AG04449 (cell line): Measurements from ENCODE around the gene LRRC31.

Experiments
- CTCF ChIA-PET: fragments of 350-600 bp; formaldehyde crosslinking; extraction: SDS; loops from one replicate; lab custom pipeline; 2021; ENCODE audit warnings: antibody characterized with exemption; lab: Yijun Ruan, JAX
- POLR2A ChIA-PET: fragments of 400-600, 350-600 bp; formaldehyde crosslinking; extraction: SDS; loops from one replicate; lab custom pipeline; 2020; ENCODE audit warnings: antibody characterized with exemption, inconsistent platforms; lab: Yijun Ruan, JAX
- DNase-seq: peaks from one replicate; pipeline ENCODE4 v3.0.0-alpha.2; 2010; ENCODE audit warnings: low read depth, low spot score
- H3K4me3 ChIP-seq: 2 replicates; pipeline ENCODE4 v1.5.1; 2011; ENCODE audit warnings: low read depth, mild to moderate bottlenecking, control low read depth, low read length
- TF ChIP-seq, protein P1 (sequence below): IDR thresholded peaks from one replicate; pipeline ENCODE4 v1.5.1; 2011; ENCODE audit warnings: mild to moderate bottlenecking, moderate library complexity, low read length, control low read depth, inconsistent platforms; ENCODE audit not compliant: insufficient read depth; ENCODE audit errors: missing control alignments

Gene LRRC31

GRCh38 chr3:169855514-169855913 lies 14.2 kb downstream of the LRRC31 start:
- ChIA-PET POLR2A (no interaction called here), CTCF (no interaction called here)
- DNase-seq, result no peak
- TF ChIP-seq, protein P1, sequence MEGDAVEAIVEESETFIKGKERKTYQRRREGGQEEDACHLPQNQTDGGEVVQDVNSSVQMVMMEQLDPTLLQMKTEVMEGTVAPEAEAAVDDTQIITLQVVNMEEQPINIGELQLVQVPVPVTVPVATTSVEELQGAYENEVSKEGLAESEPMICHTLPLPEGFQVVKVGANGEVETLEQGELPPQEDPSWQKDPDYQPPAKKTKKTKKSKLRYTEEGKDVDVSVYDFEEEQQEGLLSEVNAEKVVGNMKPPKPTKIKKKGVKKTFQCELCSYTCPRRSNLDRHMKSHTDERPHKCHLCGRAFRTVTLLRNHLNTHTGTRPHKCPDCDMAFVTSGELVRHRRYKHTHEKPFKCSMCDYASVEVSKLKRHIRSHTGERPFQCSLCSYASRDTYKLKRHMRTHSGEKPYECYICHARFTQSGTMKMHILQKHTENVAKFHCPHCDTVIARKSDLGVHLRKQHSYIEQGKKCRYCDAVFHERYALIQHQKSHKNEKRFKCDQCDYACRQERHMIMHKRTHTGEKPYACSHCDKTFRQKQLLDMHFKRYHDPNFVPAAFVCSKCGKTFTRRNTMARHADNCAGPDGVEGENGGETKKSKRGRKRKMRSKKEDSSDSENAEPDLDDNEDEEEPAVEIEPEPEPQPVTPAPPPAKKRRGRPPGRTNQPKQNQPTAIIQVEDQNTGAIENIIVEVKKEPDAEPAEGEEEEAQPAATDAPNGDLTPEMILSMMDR, result no peak
- no peak overlapping the region for H3K4me3 ChIP-seq

DNA sequence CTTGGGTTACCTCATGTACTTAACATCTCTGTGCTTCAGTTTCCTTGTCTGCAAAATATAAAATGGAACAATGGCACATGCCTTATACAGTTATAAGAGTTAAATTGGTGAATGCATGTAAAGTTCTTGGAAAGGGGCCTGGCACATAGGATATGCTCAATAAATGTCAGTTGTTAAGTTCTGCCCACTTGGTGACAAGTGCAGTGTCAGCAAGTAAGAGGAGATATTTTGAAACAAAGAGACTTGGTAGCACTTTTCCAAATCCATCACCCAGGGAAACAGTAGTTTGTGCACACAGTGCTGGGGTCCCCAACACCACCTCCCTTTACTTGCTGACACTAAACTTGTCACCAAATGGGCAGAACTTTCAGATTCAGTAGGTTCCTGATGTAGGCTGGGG lies 19.1 kb downstream of the LRRC31 start:
- TF ChIP-seq, protein P1, result no peak
- no peak for DNase-seq
- no peak overlapping the region for H3K4me3 ChIP-seq
- ChIA-PET POLR2A (no interaction called here), CTCF (no interaction called here)

- CTCF ChIA-PET, result interaction anchor here (1.0 kb wide), 1 partner anchor 14 kb away, joined by 3 read pairs; no protein-coding TSS in a partner anchor
- DNase-seq, result no peak
- POLR2A ChIA-PET, result no interaction called here
Measured at GRCh38 chr3:169848741-169849140, 21.0 kb downstream of the LRRC31 start.

DNA sequence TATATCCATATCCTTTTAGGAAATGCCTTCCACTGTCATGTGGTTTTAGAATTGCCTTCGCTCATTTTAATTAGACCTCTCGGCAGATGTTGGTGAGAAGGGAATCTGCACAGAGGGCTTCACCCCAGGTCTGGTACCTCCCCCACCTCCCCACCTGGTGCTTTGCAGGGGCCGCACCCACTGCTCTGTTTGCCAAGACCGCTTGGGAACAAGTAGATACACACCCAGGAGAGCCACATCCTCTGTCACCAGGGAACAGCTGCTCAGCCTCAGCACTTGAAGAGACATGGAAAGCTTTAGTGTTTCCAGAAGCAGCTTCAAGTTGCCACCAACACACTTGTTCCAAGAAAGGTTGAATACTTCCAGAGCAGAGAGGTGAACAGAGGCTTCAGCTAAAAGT lies 21.8 kb downstream of the LRRC31 start:
- ChIA-PET POLR2A (no interaction called here), CTCF (no interaction called here)
- TF ChIP-seq, protein P1, result no peak
- no peak for DNase-seq
- H3K4me3 ChIP-seq, result no peak overlapping the region

More at GRCh38 chr3:169848741-169849140, 21.0 kb downstream of the LRRC31 start:
- TF ChIP-seq, protein P1, result no peak
- no peak overlapping the region for H3K4me3 ChIP-seq

- TF ChIP-seq, protein P1, result no peak
- no peak for DNase-seq
- ChIA-PET CTCF (interaction anchor here (0.5 kb wide), 1 partner anchor 17 kb away, joined by 3 read pairs; no protein-coding TSS in a partner anchor), POLR2A (no interaction called here)
- no peak overlapping the region for H3K4me3 ChIP-seq
Measured at GRCh38 chr3:169846458-169847193, 23.1 kb downstream of the LRRC31 start.

DNA sequence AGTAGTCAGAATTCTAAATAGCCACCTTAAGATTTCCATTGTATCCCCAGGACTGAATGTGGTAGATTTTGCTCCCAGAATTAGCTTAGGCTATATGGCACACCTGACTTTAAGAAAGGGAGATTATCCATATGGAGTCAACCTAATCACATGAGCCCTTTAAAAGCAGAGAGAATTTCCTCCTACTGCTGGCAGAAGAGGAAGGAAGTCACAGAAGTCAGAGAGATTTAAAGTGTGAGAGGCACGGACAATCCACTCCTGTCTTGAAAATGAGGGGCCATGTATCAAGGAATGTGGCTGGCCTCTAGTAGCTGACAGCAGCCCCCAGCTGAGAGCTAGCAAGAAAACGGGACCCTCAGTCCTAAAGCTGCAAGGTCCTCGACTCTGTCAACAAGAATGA lies 26.8 kb downstream of the LRRC31 start:
- TF ChIP-seq, protein P1, result no peak
- CTCF ChIA-PET, result interaction anchor here (1.1 kb wide), 1 partner anchor 69 kb away, joined by 3 read pairs; no protein-coding TSS in a partner anchor
- POLR2A ChIA-PET, result no interaction called here
- DNase-seq, result no peak
- H3K4me3 ChIP-seq, result no peak overlapping the region
